Measurements from ENCODE around the gene SELENOM. TPM values are rescaled to one million over a fixed set of nuclear protein-coding genes. Genes with fewer than 3 reads are reported as not detected.

SELENOM gene
- total and polyA plus RNA-seq, 2 of the 8 experiments (the other 6 are each of a cell fraction or from before 2014, with no cell fraction given), result 22.7 to 40.0 TPM

GRCh38 chr22:31107894-31108218 is 488 bp upstream of the SELENOM start:
- Histone ChIP-seq H3K23me2 (ENCODE audit: low read depth, low read length) (peaks cover 8% of the 10 kb centered on the region; the same call in 1 of the 2 replicates), H2BK12ac (ENCODE audit: low read depth, low read length) (0 out of 2 replicates have a peak overlapping the region, but pooled peaks have one; percentile 80), H3K9ac (replicated peaks in 1 of 4; ENCODE audit: extremely low read depth in 1 of 4, low read depth in 3 of 4, low read length in 3 of 4) (no peak overlapping the region), H3K4ac (replicated peaks; ENCODE audit: insufficient read length, low read depth, low read length) (no peak overlapping the region), H3K27ac (ENCODE audit: low read depth, low read length) (no peak overlapping the region), H3K36me3 (ENCODE audit: control insufficient read depth in 2 of 4, insufficient read depth in 4 of 4, low read length in 3 of 4) (no peaks in the 10 kb centered on the region), H4K8ac (ENCODE audit: extremely low read depth, insufficient read depth, low read length) (no peak overlapping the region), H4K20me1 (replicated peaks in 1 of 2; ENCODE audit: control insufficient read depth in 1 of 2, insufficient read depth in 2 of 2, low read length in 2 of 2) (peaks cover 0 to 8% of the 10 kb centered on the region in 2 experiments), H3K79me2 (ENCODE audit: control insufficient read depth in 1 of 2, insufficient read depth in 2 of 2, low read length in 2 of 2) (no peaks in the 10 kb centered on the region), H3K4me3 (ENCODE audit: extremely low read depth in 1 of 4, insufficient read depth in 2 of 4, low read depth in 3 of 4, low read length in 4 of 4) (peak overlapping the region; percentile 9 to 77 (median 68); a peak in 6 of 8 replicates), H3K18ac (ENCODE audit: extremely low read depth, low read length) (peak overlapping the region; percentile 38; the same call in 1 of the 2 replicates), H2BK5ac (ENCODE audit: low read depth, low read length) (no peak overlapping the region), H3K4me1 (replicated peaks in 1 of 4; ENCODE audit: control insufficient read depth in 3 of 4, insufficient read depth in 4 of 4, low read length in 3 of 4) (peaks cover 0 to 15% (median 11%) of the 10 kb centered on the region in 4 experiments; a peak in 5 of 7 replicates), H3K4me2 (ENCODE audit: insufficient read depth in 1 of 2, low read depth in 2 of 2, low read length in 2 of 2) (peak overlapping the region; percentile 66 to 84), H3K14ac (ENCODE audit: insufficient read length) (no peak overlapping the region), H2BK120ac (replicated peaks; ENCODE audit: low read depth, low read length) (peak overlapping the region; percentile 90), H3K23ac (ENCODE audit: insufficient read length) (no peak overlapping the region), H4K5ac (ENCODE audit: insufficient read length, low read depth, low read length) (peak overlapping the region; percentile 19), H2BK15ac (ENCODE audit: low read length) (no peak overlapping the region), H3K27me3 (replicated peaks in 1 of 4; ENCODE audit: control insufficient read depth in 3 of 4, extremely low read depth in 1 of 4, insufficient read depth in 3 of 4, low read length in 3 of 4) (peaks cover 10 to 23% (median 22%) of the 10 kb centered on the region in 4 experiments), H2BK20ac (ENCODE audit: low read length) (0 out of 2 replicates have a peak overlapping the region, but pooled peaks have one; percentile 48), H2AK5ac (ENCODE audit: low read depth, low read length) (no peak overlapping the region), H3K79me1 (ENCODE audit: low read depth, low read length) (no peaks in the 10 kb centered on the region; the same call in 1 of the 2 replicates), H4K91ac (replicated peaks; ENCODE audit: insufficient read length, low read length) (no peak overlapping the region), H2AFZ (ENCODE audit: low read length) (no peak overlapping the region), H3K9me3 (ENCODE audit: insufficient read depth in 2 of 2, low read depth in 1 of 2, low read length in 1 of 2) (no peaks in the 10 kb centered on the region; a peak in 1 of 4 replicates), H3K56ac (replicated peaks; ENCODE audit: insufficient read length, low read depth, low read length) (no peak overlapping the region)
- ChIA-PET POLR2A (ENCODE audit: partially characterized antibody) (interaction anchor here (0.7 to 3.1 kb wide), 8 partner anchors 18 to 235 kb away, joined by 3 to 16 read pairs (median 3); partner anchors contain the start of genes PLA2G3 and RNF185), CTCF (ENCODE audit: partially characterized antibody) (interaction anchor here (0.6 to 8.7 kb wide), 19 partner anchors 8 to 297 kb away, joined by 3 to 124 read pairs (median 5); partner anchors contain the start of genes INPP5J, PLA2G3 and SMTN)
- WGBS, 2 experiments (ENCODE audit: extremely low coverage in 1 of 2, insufficient coverage in 1 of 2, insufficient read length in 1 of 2, insufficient replicate concordance in 2 of 2, low coverage in 1 of 2, low lambda C conversion rate in 2 of 2, missing lambda C conversion rate in 1 of 2), result 17% methylated on average over 5 of the region's 5 CpGs; no CpG with 5 or more reads in 1 of the 2 experiments
- FAIRE-seq (no peak), DNase-seq (ENCODE audit: low read depth in 1 of 2, low spot score in 2 of 2) (no peak)
- no peak for TF ChIP-seq SRF (IDR thresholded peaks at IDR 0.05; ENCODE audit: low read depth, low read length)
- no peak for TF ChIP-seq GTF2F1 (IDR thresholded peaks at IDR 0.05; ENCODE audit: borderline replicate concordance, low read depth, low read length)
- TF ChIP-seq YY1 (IDR thresholded peaks at IDR 0.05; ENCODE audit: low read depth, low read length), result no peak
- TF ChIP-seq SP2 (IDR thresholded peaks at IDR 0.05; ENCODE audit: low read length), result no peak
- TF ChIP-seq SAP30 (IDR thresholded peaks at IDR 0.05; ENCODE audit: insufficient read depth, insufficient replicate concordance, low read length), result no peak
- no peak for TF ChIP-seq KDM5A (IDR thresholded peaks at IDR 0.05; ENCODE audit: low read length)
- TF ChIP-seq BCL11A (IDR thresholded peaks at IDR 0.05; ENCODE audit: low read depth in 2 of 2, low read length in 2 of 2), result no peak
- TF ChIP-seq, protein P1, sequence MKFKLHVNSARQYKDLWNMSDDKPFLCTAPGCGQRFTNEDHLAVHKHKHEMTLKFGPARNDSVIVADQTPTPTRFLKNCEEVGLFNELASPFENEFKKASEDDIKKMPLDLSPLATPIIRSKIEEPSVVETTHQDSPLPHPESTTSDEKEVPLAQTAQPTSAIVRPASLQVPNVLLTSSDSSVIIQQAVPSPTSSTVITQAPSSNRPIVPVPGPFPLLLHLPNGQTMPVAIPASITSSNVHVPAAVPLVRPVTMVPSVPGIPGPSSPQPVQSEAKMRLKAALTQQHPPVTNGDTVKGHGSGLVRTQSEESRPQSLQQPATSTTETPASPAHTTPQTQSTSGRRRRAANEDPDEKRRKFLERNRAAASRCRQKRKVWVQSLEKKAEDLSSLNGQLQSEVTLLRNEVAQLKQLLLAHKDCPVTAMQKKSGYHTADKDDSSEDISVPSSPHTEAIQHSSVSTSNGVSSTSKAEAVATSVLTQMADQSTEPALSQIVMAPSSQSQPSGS (IDR thresholded peaks at IDR 0.05; ENCODE audit: low read length), result no peak
- TF ChIP-seq CBX5 (IDR thresholded peaks at IDR 0.05; ENCODE audit: low read depth, low read length), result no peak
- no peak for TF ChIP-seq GABPA (IDR thresholded peaks at IDR 0.05; ENCODE audit: borderline replicate concordance, insufficient read depth, low read length)
- TF ChIP-seq TCF12 (IDR thresholded peaks at IDR 0.05; ENCODE audit: low read depth, low read length), result no peak
